Neuronal stem cell (in vitro differentiated cells): ENCODE results near the gene AOPEP.

Source experiments
- DNase-seq: peaks from one replicate; pipeline ENCODE4 v3.0.0-alpha.2; 2013; ENCODE audit warnings: low spot score
- H2AFZ ChIP-seq: one replicate; pipeline ENCODE4 v1.6.1; 2013; ENCODE audit warnings: mild to moderate bottlenecking, low read length, inconsistent platforms
- H2AK5ac ChIP-seq: 2 replicates; pipeline ENCODE4 v1.6.1; 2013; ENCODE audit warnings: low read depth, mild to moderate bottlenecking, inconsistent platforms, low read length, moderate library complexity, mixed read lengths
- H2BK120ac ChIP-seq: 2 replicates; pipeline ENCODE4 v1.6.1; 2013; ENCODE audit warnings: low read depth, mild to moderate bottlenecking, inconsistent platforms, low read length, moderate library complexity, mixed read lengths
- H2BK12ac ChIP-seq: one replicate; pipeline ENCODE4 v1.6.1; 2013; ENCODE audit warnings: low read length, inconsistent platforms
- H2BK15ac ChIP-seq: 2 replicates; pipeline ENCODE4 v1.6.1; 2013; ENCODE audit warnings: mild to moderate bottlenecking, low read length, inconsistent platforms, mixed read lengths
- H2BK5ac ChIP-seq: one replicate; pipeline ENCODE4 v1.6.1; 2013; ENCODE audit warnings: inconsistent platforms, mild to moderate bottlenecking, low read length, moderate library complexity
- H3K14ac ChIP-seq: one replicate; pipeline ENCODE4 v1.6.1; 2013; ENCODE audit warnings: low read length, inconsistent platforms
- H3K18ac ChIP-seq: 2 replicates; pipeline ENCODE4 v1.6.1; 2013; ENCODE audit warnings: low read length, inconsistent platforms
- H3K23ac ChIP-seq: 2 replicates; pipeline ENCODE4 v1.6.1; 2013; ENCODE audit warnings: low read depth, mild to moderate bottlenecking, mixed read lengths, low read length, inconsistent platforms; ENCODE audit not compliant: poor library complexity
- H3K27ac ChIP-seq: replicated peaks from 3 replicates; pipeline ENCODE4 v1.5.1; 2013; ENCODE audit warnings: low read length, inconsistent platforms
- H3K27me3 ChIP-seq, 3 experiments: 2 replicates each; pipeline ENCODE4 v1.6.1; 2013; ENCODE audit warnings: low read length in 3 of 3, mild to moderate bottlenecking in 2 of 3, inconsistent platforms in 1 of 3, low read depth in 1 of 3, mixed read lengths in 1 of 3, moderate library complexity in 1 of 3; ENCODE audit not compliant: control insufficient read depth in 3 of 3, insufficient read depth in 3 of 3
- H3K36me3 ChIP-seq, 2 donors: replicated peaks in 1 of 2; 2 replicates each; pipeline ENCODE4 v1.6.1; 2013; ENCODE audit warnings: low read length in 2 of 2; ENCODE audit not compliant: control insufficient read depth in 2 of 2, insufficient read depth in 2 of 2
- H3K4ac ChIP-seq: 2 replicates; pipeline ENCODE4 v1.6.1; 2013; ENCODE audit warnings: inconsistent platforms, mild to moderate bottlenecking, low read length, moderate library complexity
- H3K4me1 ChIP-seq, 2 donors: 1 replicate in 1 of 2; 2 replicates in 1 of 2; pipeline ENCODE4 v1.6.1; 2013; ENCODE audit warnings: low read length in 2 of 2, low read depth in 1 of 2; ENCODE audit not compliant: control insufficient read depth in 2 of 2, insufficient read depth in 1 of 2
- H3K4me2 ChIP-seq: one replicate; pipeline ENCODE4 v1.6.1; 2013; ENCODE audit warnings: mild to moderate bottlenecking, low read length, inconsistent platforms; ENCODE audit not compliant: insufficient read depth, poor library complexity, severe bottlenecking
- H3K4me3 ChIP-seq, 2 donors: 2 replicates each; pipeline ENCODE4 v1.5.1; 2013; ENCODE audit warnings: low read length in 2 of 2, mild to moderate bottlenecking in 2 of 2, inconsistent platforms in 1 of 2, moderate library complexity in 1 of 2
- H3K79me1 ChIP-seq: one replicate; pipeline ENCODE4 v1.6.1; 2013; ENCODE audit warnings: low read depth, mild to moderate bottlenecking, inconsistent platforms, low read length, moderate library complexity
- H3K9ac ChIP-seq: one replicate; pipeline ENCODE4 v1.6.1; 2013; ENCODE audit warnings: mild to moderate bottlenecking, low read depth, low read length, inconsistent platforms; ENCODE audit not compliant: poor library complexity
- H3K9me3 ChIP-seq, 2 donors: replicated peaks in 1 of 2; 2 replicates each; pipeline versions ENCODE3 to v1.6.1; 2013; ENCODE audit warnings: low read length in 2 of 2, mild to moderate bottlenecking in 2 of 2, inconsistent platforms in 1 of 2, low read depth in 1 of 2, mixed read lengths in 1 of 2, moderate library complexity in 1 of 2; ENCODE audit not compliant: control insufficient read depth in 2 of 2, insufficient read depth in 1 of 2
- H4K8ac ChIP-seq: one replicate; pipeline ENCODE4 v1.6.1; 2013; ENCODE audit warnings: low read depth, mild to moderate bottlenecking, inconsistent platforms, low read length, moderate library complexity
- H4K91ac ChIP-seq: one replicate; pipeline ENCODE4 v1.6.1; 2013; ENCODE audit warnings: low read length, low read depth, mild to moderate bottlenecking, inconsistent platforms; ENCODE audit not compliant: poor library complexity
- WGBS, 2 donors: extraction: QIAGEN DNeasy Blood & Tissue Kit; methylation state at CpG; one replicate each; pipeline ENCODE4 v1.1.7; 2013; ENCODE audit warnings: missing lambda C conversion rate in 2 of 2, mixed read lengths in 1 of 2; ENCODE audit not compliant: insufficient read length in 2 of 2, insufficient replicate concordance in 1 of 2; ENCODE audit errors: extremely low coverage in 2 of 2; 5-methylcytosine and 5-hydroxymethylcytosine counted together

Gene AOPEP

GRCh38 chr9:95120781-95121370, 394.4 kb downstream of the AOPEP start:
- Histone ChIP-seq H3K79me1 (no peaks in the 10 kb centered on the region), H2BK120ac (no peak overlapping the region), H3K4me2 (no peak overlapping the region), H3K4me1 (no peaks in the 10 kb centered on the region), H2AK5ac (no peak overlapping the region), H3K4ac (no peak overlapping the region), H3K23ac (no peak overlapping the region), H3K36me3 (peaks cover 0 to 18% of the 10 kb centered on the region in 2 donors), H2AFZ (no peak overlapping the region), H4K8ac (no peak overlapping the region), H3K27ac (no peak overlapping the region), H3K27me3 (no peaks in the 10 kb centered on the region), H3K4me3 (no peak overlapping the region), H4K91ac (no peak overlapping the region), H3K14ac (no peak overlapping the region), H3K9me3 (no peaks in the 10 kb centered on the region), H2BK5ac (no peak overlapping the region), H2BK15ac (no peak overlapping the region), H3K9ac (no peak overlapping the region), H2BK12ac (no peak overlapping the region), H3K18ac (no peak overlapping the region)
- DNase-seq, result no peak

GRCh38 chr9:95124582-95125367, 398.3 kb downstream of the AOPEP start:
- Histone ChIP-seq H3K27me3 (no peaks in the 10 kb centered on the region), H2BK15ac (no peak overlapping the region), H3K4me1 (peaks cover 6 to 7% of the 10 kb centered on the region in 2 donors), H3K4ac (no peak overlapping the region), H3K18ac (no peak overlapping the region), H3K79me1 (no peaks in the 10 kb centered on the region), H2AFZ (no peak overlapping the region), H2AK5ac (no peak overlapping the region), H3K9ac (no peak overlapping the region), H3K23ac (no peak overlapping the region), H2BK12ac (no peak overlapping the region), H2BK120ac (no peak overlapping the region), H2BK5ac (no peak overlapping the region), H4K91ac (no peak overlapping the region), H3K14ac (no peak overlapping the region), H3K4me3 (no peak overlapping the region), H3K4me2 (no peak overlapping the region), H4K8ac (no peak overlapping the region), H3K27ac (no peak overlapping the region), H3K9me3 (no peaks in the 10 kb centered on the region), H3K36me3 (peaks cover 0 to 16% of the 10 kb centered on the region in 2 donors)
- no peak for DNase-seq
- WGBS, 2 donors, result no CpG with 5 or more reads among the region's 9 CpGs

GRCh38 chr9:95125652-95126051, 399.2 kb downstream of the AOPEP start:
- Histone ChIP-seq H3K4ac (no peak overlapping the region), H3K79me1 (no peaks in the 10 kb centered on the region), H2BK12ac (no peak overlapping the region), H3K4me3 (no peak overlapping the region), H3K27ac (no peak overlapping the region), H3K14ac (no peak overlapping the region), H2BK15ac (no peak overlapping the region), H2BK120ac (no peak overlapping the region), H4K91ac (no peak overlapping the region), H3K18ac (no peak overlapping the region), H2AK5ac (no peak overlapping the region), H3K23ac (no peak overlapping the region), H3K9me3 (no peaks in the 10 kb centered on the region), H3K4me2 (no peak overlapping the region), H4K8ac (no peak overlapping the region), H3K9ac (no peak overlapping the region), H3K36me3 (peaks cover 0 to 16% of the 10 kb centered on the region in 2 donors), H2BK5ac (no peak overlapping the region), H2AFZ (no peak overlapping the region), H3K27me3 (no peaks in the 10 kb centered on the region), H3K4me1 (peaks cover 6 to 15% of the 10 kb centered on the region in 2 donors)
- no peak for DNase-seq
- no CpG with 5 or more reads among the region's 3 CpGs for WGBS, 2 donors

GRCh38 chr9:95126739-95127138, 400.2 kb downstream of the AOPEP start:
- Histone ChIP-seq H4K91ac (no peak overlapping the region), H3K4ac (no peak overlapping the region), H3K4me2 (no peak overlapping the region), H2BK15ac (no peak overlapping the region), H2BK12ac (no peak overlapping the region), H3K9ac (no peak overlapping the region), H2BK120ac (no peak overlapping the region), H2AFZ (no peak overlapping the region), H3K14ac (no peak overlapping the region), H3K23ac (no peak overlapping the region), H3K27ac (no peak overlapping the region), H3K18ac (no peak overlapping the region), H3K9me3 (no peaks in the 10 kb centered on the region), H3K4me3 (no peak overlapping the region), H3K36me3 (peaks cover 0 to 16% of the 10 kb centered on the region in 2 donors), H3K79me1 (no peaks in the 10 kb centered on the region), H3K27me3 (no peaks in the 10 kb centered on the region), H2AK5ac (no peak overlapping the region), H3K4me1 (peaks cover 9 to 21% of the 10 kb centered on the region in 2 donors), H4K8ac (no peak overlapping the region), H2BK5ac (no peak overlapping the region)
- DNase-seq, result no peak
- no CpG with 5 or more reads among the region's 9 CpGs for WGBS, 2 donors
